Stimulated activated CD4-positive, alpha-beta T cell treated with anti-CD3 and anti-CD28 coated beads, Interleukin-4, amount 100 ng/mL, for 1 hour (primary cell): ENCODE results near the gene PPP2R2C.

Experiments
- DNase-seq: peaks from one replicate; pipeline ENCODE4 v3.0.0-alpha.2; 2020

PPP2R2C gene

GRCh38 chr4:6467600-6467999 is 4.8 kb downstream of the PPP2R2C start:
- DNase-seq, result no peak

- DNase-seq, result no peak
These were observed 5.5 kb downstream of the PPP2R2C start for GRCh38 chr4:6466756-6467381.

GRCh38 chr4:6465955-6466354 is 6.5 kb downstream of the PPP2R2C start:
- no peak for DNase-seq

- DNase-seq, result no peak
These were observed 7.4 kb downstream of the PPP2R2C start for GRCh38 chr4:6464842-6465588.

GRCh38 chr4:6463311-6464289 is 8.8 kb downstream of the PPP2R2C start:
- DNase-seq, result no peak

- DNase-seq, result no peak
These were observed 10.9 kb downstream of the PPP2R2C start for GRCh38 chr4:6461301-6462165.

GRCh38 chr4:6460876-6461275 is 11.5 kb downstream of the PPP2R2C start:
- no peak for DNase-seq

GRCh38 chr4:6458528-6458927 is 13.9 kb downstream of the PPP2R2C start:
- DNase-seq, result no peak

GRCh38 chr4:6456450-6456849 is 16.0 kb downstream of the PPP2R2C start:
- DNase-seq, result no peak

- no peak for DNase-seq
These were observed 18.1 kb downstream of the PPP2R2C start for GRCh38 chr4:6454112-6454910.

GRCh38 chr4:6453688-6453990 is 18.8 kb downstream of the PPP2R2C start:
- DNase-seq, result no peak

GRCh38 chr4:6452897-6453687 is 19.3 kb downstream of the PPP2R2C start:
- DNase-seq, result no peak

- no peak for DNase-seq
These were observed 20.1 kb downstream of the PPP2R2C start for GRCh38 chr4:6452116-6452896.

GRCh38 chr4:6451309-6451708 is 21.1 kb downstream of the PPP2R2C start:
- no peak for DNase-seq

GRCh38 chr4:6450709-6451108 is 21.7 kb downstream of the PPP2R2C start:
- DNase-seq, result no peak

GRCh38 chr4:6449746-6450369 is 22.6 kb downstream of the PPP2R2C start:
- DNase-seq, result no peak

GRCh38 chr4:6449335-6449734 is 23.1 kb downstream of the PPP2R2C start:
- DNase-seq, result no peak

GRCh38 chr4:6448476-6449170 is 23.8 kb downstream of the PPP2R2C start:
- DNase-seq, result no peak

GRCh38 chr4:6447672-6448171 is 24.7 kb downstream of the PPP2R2C start:
- DNase-seq, result no peak
